H9 (cell line): ENCODE data around the gene SNX14. TPM values are rescaled to one million over a fixed set of nuclear protein-coding genes. Genes with fewer than 3 reads are reported as not detected.

Experiments used
- DNase-seq: peaks from one replicate; pipeline ENCODE4 v3.0.0-alpha.2; 2017
- H2AFZ ChIP-seq: one replicate; pipeline ENCODE4 v1.6.1; 2013; ENCODE audit warnings: mild to moderate bottlenecking, low read length, control low read depth, moderate library complexity
- H2AK5ac ChIP-seq: 2 replicates; pipeline ENCODE4 v1.6.1; 2013; ENCODE audit warnings: low read length, control low read depth, mixed read lengths; ENCODE audit not compliant: insufficient read length
- H2BK120ac ChIP-seq: one replicate; pipeline ENCODE4 v1.6.1; 2013; ENCODE audit warnings: low read depth, mild to moderate bottlenecking, low read length, control low read depth, inconsistent platforms; ENCODE audit not compliant: poor library complexity, severe bottlenecking
- H2BK12ac ChIP-seq: 2 replicates; pipeline ENCODE4 v1.6.1; 2013; ENCODE audit warnings: low read length, control low read depth, mixed read lengths, low read depth; ENCODE audit not compliant: insufficient read length
- H2BK15ac ChIP-seq: 2 replicates; pipeline ENCODE4 v1.6.1; 2013; ENCODE audit warnings: low read depth, low read length, control low read depth
- H2BK20ac ChIP-seq: one replicate; pipeline ENCODE4 v1.6.1; 2013; ENCODE audit warnings: low read depth, mild to moderate bottlenecking, low read length, control low read depth, inconsistent platforms; ENCODE audit not compliant: poor library complexity, severe bottlenecking
- H2BK5ac ChIP-seq: 2 replicates; pipeline ENCODE4 v1.6.1; 2013; ENCODE audit warnings: low read length, control low read depth, mixed read lengths; ENCODE audit not compliant: insufficient read length
- H3K14ac ChIP-seq: 2 replicates; pipeline ENCODE4 v1.6.1; 2013; ENCODE audit warnings: low read length, control low read depth; ENCODE audit not compliant: insufficient read depth
- H3K18ac ChIP-seq: 2 replicates; pipeline ENCODE4 v1.6.1; 2013; ENCODE audit warnings: low read depth, mild to moderate bottlenecking, mixed read lengths, low read length, control low read depth; ENCODE audit not compliant: insufficient read length
- H3K23ac ChIP-seq: 2 replicates; pipeline ENCODE4 v1.6.1; 2013; ENCODE audit warnings: low read length, control low read depth, mixed read lengths, low read depth; ENCODE audit not compliant: insufficient read length
- H3K23me2 ChIP-seq: 2 replicates; pipeline ENCODE4 v1.6.1; 2013; ENCODE audit warnings: low read depth, mild to moderate bottlenecking, mixed read lengths, low read length, control low read depth; ENCODE audit not compliant: insufficient read length, poor library complexity, severe bottlenecking
- H3K27ac ChIP-seq: 2 replicates; pipeline ENCODE4 v1.5.1; 2013; ENCODE audit warnings: low read length, control low read depth, mixed read lengths, low read depth; ENCODE audit not compliant: insufficient read length
- H3K27me3 ChIP-seq: 2 replicates; pipeline ENCODE4 v1.6.1; 2013; ENCODE audit warnings: low read length, control low read depth, inconsistent platforms; ENCODE audit not compliant: insufficient read depth
- H3K4ac ChIP-seq: 2 replicates; pipeline ENCODE4 v1.6.1; 2013; ENCODE audit warnings: low read depth, mild to moderate bottlenecking, control low read depth, inconsistent platforms, low read length, moderate library complexity
- H3K4me1 ChIP-seq: 2 replicates; pipeline ENCODE4 v1.6.1; 2013; ENCODE audit warnings: low read length, control low read depth, inconsistent platforms; ENCODE audit not compliant: insufficient read depth
- H3K4me2 ChIP-seq: 2 replicates; pipeline ENCODE4 v1.6.1; 2013; ENCODE audit warnings: low read length, control low read depth, mixed read lengths; ENCODE audit not compliant: insufficient read length, insufficient read depth
- H3K56ac ChIP-seq: 2 replicates; pipeline ENCODE4 v1.6.1; 2013; ENCODE audit warnings: low read depth, mild to moderate bottlenecking, mixed read lengths, low read length, control low read depth; ENCODE audit not compliant: insufficient read length
- H3K79me1 ChIP-seq: 2 replicates; pipeline ENCODE4 v1.6.1; 2013; ENCODE audit warnings: low read depth, mild to moderate bottlenecking, moderate library complexity, low read length, control low read depth, inconsistent platforms; ENCODE audit not compliant: insufficient read depth, poor library complexity, severe bottlenecking
- H3K79me2 ChIP-seq: 2 replicates; pipeline ENCODE4 v1.6.1; 2013; ENCODE audit warnings: low read length, control low read depth, inconsistent platforms; ENCODE audit not compliant: insufficient read depth
- H3K9ac ChIP-seq: 2 replicates; pipeline ENCODE4 v1.6.1; 2013; ENCODE audit warnings: low read length, control low read depth, mixed read lengths; ENCODE audit not compliant: insufficient read length; ENCODE audit errors: extremely low read depth
- H3K9me3 ChIP-seq: one replicate; pipeline ENCODE4 v1.6.1; 2013; ENCODE audit warnings: low read depth, low read length, inconsistent platforms; ENCODE audit not compliant: control insufficient read depth
- H3T11ph ChIP-seq: one replicate; pipeline ENCODE4 v1.6.1; 2013; ENCODE audit warnings: mild to moderate bottlenecking, low read length, control low read depth, inconsistent platforms
- H4K20me1 ChIP-seq: one replicate; pipeline ENCODE4 v1.6.1; 2013; ENCODE audit not compliant: control insufficient read depth, insufficient read length, insufficient read depth
- H4K5ac ChIP-seq: 2 replicates; pipeline ENCODE4 v1.6.1; 2013; ENCODE audit warnings: low read depth, mild to moderate bottlenecking, mixed read lengths, low read length, control low read depth; ENCODE audit not compliant: insufficient read length
- H4K8ac ChIP-seq: replicated peaks from 2 replicates; pipeline ENCODE4 v1.6.1; 2013; ENCODE audit warnings: low read length, control low read depth, mixed read lengths, low read depth; ENCODE audit not compliant: insufficient read length
- H4K91ac ChIP-seq: 2 replicates; pipeline ENCODE4 v1.6.1; 2013; ENCODE audit warnings: low read depth, mild to moderate bottlenecking, moderate library complexity, mixed read lengths, low read length, control low read depth; ENCODE audit not compliant: insufficient read length
- H3K27ac Mint-ChIP-seq, 3 experiments: 2 replicates in 2 of 3; 3 replicates in 1 of 3; pipeline ENCODE4 v1.8.0; 2020 to 2021; ENCODE audit warnings: mixed read lengths in 3 of 3, mild to moderate bottlenecking in 1 of 3, moderate library complexity in 1 of 3
- H3K27me3 Mint-ChIP-seq: 2 replicates; pipeline ENCODE4 v1.8.0; 2021; ENCODE audit warnings: low read depth, mild to moderate bottlenecking, moderate library complexity, mixed read lengths
- H3K36me3 Mint-ChIP-seq, 3 experiments: 2 replicates in 2 of 3; 3 replicates in 1 of 3; pipeline ENCODE4 v1.8.0; 2020 to 2021; ENCODE audit warnings: low read depth in 3 of 3, mixed read lengths in 3 of 3; ENCODE audit not compliant: insufficient read depth in 1 of 3
- H3K4me1 Mint-ChIP-seq, 2 experiments: 2 replicates each; pipeline ENCODE4 v1.8.0; 2020; ENCODE audit warnings: mixed read lengths in 2 of 2
- H3K4me3 Mint-ChIP-seq, 2 experiments: 2 replicates in 1 of 2; 3 replicates in 1 of 2; pipeline ENCODE4 v1.8.0; 2020 to 2021; ENCODE audit warnings: mild to moderate bottlenecking in 2 of 2, mixed read lengths in 2 of 2, moderate library complexity in 1 of 2
- H3K9me3 Mint-ChIP-seq, 2 experiments: 2 replicates in 1 of 2; 3 replicates in 1 of 2; pipeline ENCODE4 v1.8.0; 2020; ENCODE audit warnings: mild to moderate bottlenecking in 2 of 2, mixed read lengths in 2 of 2, moderate library complexity in 1 of 2
- WGBS: extraction: QIAGEN DNeasy Blood & Tissue Kit; methylation state at CpG from one replicate; pipeline ENCODE4 v1.1.7; 2013; ENCODE audit warnings: missing lambda C conversion rate, low lambda C conversion rate, mixed read lengths; ENCODE audit not compliant: insufficient read length; ENCODE audit errors: extremely low coverage; 5-methylcytosine and 5-hydroxymethylcytosine counted together
- total RNA-seq: library from RNA; stranded (reverse); gene quantifications from 2 replicates; pipeline ENCODE4 v1.2.1, GENCODE V29; 2021
- TF ChIP-seq, protein P1 (sequence below): fragments of 200-600 bp; sonication (generic); conservative IDR thresholded peaks from 3 replicates; pipeline ENCODE4 v1.8.0; 2021; ENCODE audit warnings: antibody characterized with exemption, mild to moderate bottlenecking

Gene SNX14
- total RNA-seq, 1 experiment from 2014 or later = 33.0 TPM

DNA sequence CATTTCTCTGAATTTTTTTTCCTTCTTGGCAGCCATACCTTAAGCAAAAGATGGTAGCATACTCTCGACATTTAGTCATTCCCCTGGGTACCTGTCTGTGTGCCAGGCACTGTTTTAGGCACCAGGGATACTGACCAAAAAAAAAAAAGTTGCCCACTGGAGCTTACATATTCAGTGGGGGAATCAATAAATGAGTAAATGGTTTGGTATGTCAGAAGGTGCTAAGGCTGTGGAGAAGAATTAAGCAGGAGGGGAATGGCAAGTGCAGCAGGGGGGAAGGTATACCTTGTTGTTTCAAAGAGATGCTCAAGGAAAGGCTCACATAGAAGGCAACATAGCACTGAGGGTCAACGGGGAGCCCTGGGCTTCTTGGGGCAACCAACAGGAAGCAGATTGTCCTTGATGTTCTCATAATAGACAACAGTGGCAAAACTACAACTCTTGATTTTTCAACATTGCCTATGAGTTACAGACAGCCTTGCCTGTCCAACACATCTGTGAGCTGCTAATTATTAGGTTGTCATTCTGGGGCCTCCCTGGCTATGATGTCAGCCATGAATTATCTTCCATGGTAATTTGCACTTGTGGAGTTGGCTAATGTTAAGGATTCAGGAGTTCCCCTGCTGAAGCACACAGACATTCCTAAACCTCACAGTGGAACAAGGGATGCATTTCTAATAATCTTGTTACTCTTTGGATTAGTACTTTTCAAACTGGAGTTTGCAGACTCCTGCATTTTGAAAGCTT is 124.2 kb downstream of the SNX14 start:
- Histone ChIP-seq H3K27ac (no peak overlapping the region), H3K79me2 (no peaks in the 10 kb centered on the region), H3K79me1 (no peaks in the 10 kb centered on the region), H2BK12ac (no peak overlapping the region), H4K5ac (no peak overlapping the region), H3K27me3 (no peaks in the 10 kb centered on the region), H3K56ac (no peak overlapping the region), H3K4ac (no peak overlapping the region), H3K4me2 (no peak overlapping the region), H3K4me1 (no peaks in the 10 kb centered on the region), H3K14ac (no peak overlapping the region), H2AFZ (no peak overlapping the region), H4K8ac (no peak overlapping the region), H2BK15ac (no peak overlapping the region), H2BK20ac (no peak overlapping the region), H2BK120ac (no peak overlapping the region), H4K91ac (no peak overlapping the region), H4K20me1 (no peaks in the 10 kb centered on the region), H2BK5ac (no peak overlapping the region), H3K18ac (no peak overlapping the region), H3K23me2 (no peaks in the 10 kb centered on the region), H3K9me3 (no peaks in the 10 kb centered on the region), H3K9ac (no peak overlapping the region), H3K23ac (no peak overlapping the region), H3T11ph (no peak overlapping the region), H2AK5ac (no peak overlapping the region)
- WGBS = no CpG with 5 or more reads among the region's 2 CpGs
- no peaks in the 10 kb centered on the region for H3K36me3 Mint-ChIP-seq
- no peaks in the 10 kb centered on the region for H3K27me3 Mint-ChIP-seq
- TF ChIP-seq, protein P1, sequence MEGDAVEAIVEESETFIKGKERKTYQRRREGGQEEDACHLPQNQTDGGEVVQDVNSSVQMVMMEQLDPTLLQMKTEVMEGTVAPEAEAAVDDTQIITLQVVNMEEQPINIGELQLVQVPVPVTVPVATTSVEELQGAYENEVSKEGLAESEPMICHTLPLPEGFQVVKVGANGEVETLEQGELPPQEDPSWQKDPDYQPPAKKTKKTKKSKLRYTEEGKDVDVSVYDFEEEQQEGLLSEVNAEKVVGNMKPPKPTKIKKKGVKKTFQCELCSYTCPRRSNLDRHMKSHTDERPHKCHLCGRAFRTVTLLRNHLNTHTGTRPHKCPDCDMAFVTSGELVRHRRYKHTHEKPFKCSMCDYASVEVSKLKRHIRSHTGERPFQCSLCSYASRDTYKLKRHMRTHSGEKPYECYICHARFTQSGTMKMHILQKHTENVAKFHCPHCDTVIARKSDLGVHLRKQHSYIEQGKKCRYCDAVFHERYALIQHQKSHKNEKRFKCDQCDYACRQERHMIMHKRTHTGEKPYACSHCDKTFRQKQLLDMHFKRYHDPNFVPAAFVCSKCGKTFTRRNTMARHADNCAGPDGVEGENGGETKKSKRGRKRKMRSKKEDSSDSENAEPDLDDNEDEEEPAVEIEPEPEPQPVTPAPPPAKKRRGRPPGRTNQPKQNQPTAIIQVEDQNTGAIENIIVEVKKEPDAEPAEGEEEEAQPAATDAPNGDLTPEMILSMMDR = no peak
- H3K9me3 Mint-ChIP-seq = no peaks in the 10 kb centered on the region
- H3K4me3 Mint-ChIP-seq = no peak overlapping the region
- no peak overlapping the region; a peak in 1 of 7 replicates for H3K27ac Mint-ChIP-seq
- no peaks in the 10 kb centered on the region for H3K4me1 Mint-ChIP-seq
- no peak for DNase-seq
